A549 (cell line): ENCODE data around the gene EVX1. TPM values are rescaled to one million over a fixed set of nuclear protein-coding genes. Genes with fewer than 3 reads are reported as not detected.
A peak's percentile ranks its signal among the peaks of the same experiment; 100 is the strongest.

ENCODE experiments used
- ATAC-seq, 2 experiments: fragments of 200-7000 bp in 1 of 2; fragments of >200 bp in 1 of 2; cut with Nextera tagmentation in 1 of 2; cut with Tn5 transposase in 1 of 2; 3 replicates each; pipeline versions ENCODE4 v1.8.0 to v1.9.1; 2018 to 2020; ENCODE audit warnings: mild to moderate bottlenecking in 1 of 2, moderate library complexity in 1 of 2
- CTCF ChIA-PET: fragments of 300-600 bp; sonication (Branson Sonifier 250); formaldehyde crosslinking; extraction: SDS; loops from one replicate; lab custom pipeline; 2021; ENCODE audit warnings: antibody characterized with exemption, inconsistent platforms; lab: Yijun Ruan, JAX
- POLR2A ChIA-PET: fragments of 350-600 bp; formaldehyde crosslinking; extraction: SDS; loops from one replicate; lab custom pipeline; 2021; ENCODE audit warnings: antibody characterized with exemption, inconsistent platforms; lab: Yijun Ruan, JAX
- DNase-seq, 2 experiments: peaks; one replicate each; pipeline versions ENCODE4 v3.0.0 to v3.0.0-alpha.2; 2011 to 2016; ENCODE audit warnings: low read depth in 1 of 2, low spot score in 1 of 2
- FAIRE-seq: peaks from 2 replicates; lab custom pipeline; 2011; peaks lifted over from hg19 to GRCh38; lab: Jason Lieb, UNC
- H3K27ac ChIP-seq, 2 experiments: fragments of >200 bp; sonication (Bioruptor Twin); formaldehyde crosslinking; 3 replicates each; pipeline ENCODE4 v1.5.1; 2016 to 2017
- H3K4me1 ChIP-seq: fragments of >200 bp; sonication (Bioruptor Twin); formaldehyde crosslinking; 3 replicates; pipeline ENCODE4 v1.6.1; 2016
- H3K4me2 ChIP-seq: fragments of >200 bp; sonication (Bioruptor Twin); formaldehyde crosslinking; 3 replicates; pipeline ENCODE4 v1.6.1; 2016
- H3K4me3 ChIP-seq: fragments of >200 bp; sonication (Bioruptor Twin); formaldehyde crosslinking; 3 replicates; pipeline ENCODE4 v1.5.1; 2016
- H3K9me3 ChIP-seq: fragments of >200 bp; sonication (Bioruptor Twin); formaldehyde crosslinking; 3 replicates; pipeline ENCODE4 v1.6.1; 2016
- BCL3 ChIP-seq: fragments of >200 bp; sonication (Bioruptor Twin); formaldehyde crosslinking; IDR thresholded peaks from 3 replicates; pipeline ENCODE4 v1.6.1; 2016
- BHLHE40 ChIP-seq: IDR thresholded peaks from 2 replicates; pipeline ENCODE4 v1.6.1; 2012; ENCODE audit warnings: low read depth, low read length, inconsistent platforms
- CBX8 ChIP-seq: fragments of 200-600 bp; sonication (generic); IDR thresholded peaks from 2 replicates; pipeline ENCODE4 v1.6.1; 2016
- CHD2 ChIP-seq: fragments of 150-350 bp; IDR thresholded peaks from 2 replicates; pipeline ENCODE4 v1.6.1; 2014; ENCODE audit warnings: low read length; ENCODE audit not compliant: partially characterized antibody
- CHD4 ChIP-seq: fragments of 200-600 bp; sonication (generic); IDR thresholded peaks from 2 replicates; pipeline ENCODE4 v1.6.1; 2016; ENCODE audit warnings: antibody characterized with exemption, mild to moderate bottlenecking, borderline replicate concordance
- CTCF ChIP-seq: fragments of >200 bp; sonication (Bioruptor Twin); formaldehyde crosslinking; IDR thresholded peaks from 3 replicates; pipeline ENCODE4 v1.5.1; 2016
- FOXS1 ChIP-seq: fragments of 250-450 bp; sonication (Bioruptor Pico); IDR thresholded peaks from 2 replicates; pipeline ENCODE4 v1.5.0; 2020; ENCODE audit warnings: mild to moderate bottlenecking, moderate library complexity
- HES2 ChIP-seq: fragments of >200 bp; sonication (Bioruptor Twin); formaldehyde crosslinking; IDR thresholded peaks from 2 replicates; pipeline ENCODE4 v1.6.1; 2016
- JUN ChIP-seq, 2 experiments: fragments of >200 bp; sonication (Bioruptor Twin); formaldehyde crosslinking; IDR thresholded peaks; 2 replicates in 1 of 2; 3 replicates in 1 of 2; pipeline ENCODE4 v1.6.1; 2016 to 2017
- MAFK ChIP-seq: fragments of 450-650 bp; IDR thresholded peaks from 2 replicates; pipeline ENCODE4 v1.6.1; 2014; ENCODE audit not compliant: partially characterized antibody
- MYC ChIP-seq: IDR thresholded peaks from 2 replicates; pipeline ENCODE4 v1.6.1; 2012; ENCODE audit warnings: mild to moderate bottlenecking, inconsistent platforms, low read length, improper control_type of control experiment, borderline replicate concordance
- NFE2L2 ChIP-seq: fragments of 150-350 bp; conservative IDR thresholded peaks from 2 replicates; pipeline ENCODE4 v1.6.1; 2014; ENCODE audit warnings: low read length
- NPAS2 ChIP-seq: fragments of 250-450 bp; sonication (Bioruptor Pico); IDR thresholded peaks from 2 replicates; pipeline ENCODE4 v1.8.0; 2022; ENCODE audit warnings: mild to moderate bottlenecking, moderate library complexity, borderline replicate concordance
- PBX3 ChIP-seq: IDR thresholded peaks from 2 replicates; pipeline ENCODE4 v1.6.1; 2012
- PHF8 ChIP-seq: fragments of 200-600 bp; sonication (generic); IDR thresholded peaks from 2 replicates; pipeline ENCODE4 v1.6.1; 2016; ENCODE audit warnings: low read depth, mild to moderate bottlenecking, antibody characterized with exemption, moderate library complexity, borderline replicate concordance
- POLR2AphosphoS2 ChIP-seq: conservative IDR thresholded peaks from 2 replicates; pipeline ENCODE4 v1.6.1; 2012; ENCODE audit warnings: low read length, improper control_type of control experiment, inconsistent platforms
- RAD21 ChIP-seq, 2 experiments: fragments of >200 bp in 1 of 2; sonication (Bioruptor Twin) in 1 of 2; formaldehyde crosslinking in 1 of 2; IDR thresholded peaks in 1 of 2; conservative IDR thresholded peaks in 1 of 2; 2 replicates in 1 of 2; 3 replicates in 1 of 2; pipeline ENCODE4 v1.6.1; 2012 to 2018; ENCODE audit warnings: inconsistent platforms in 1 of 2
- RARB ChIP-seq: fragments of 250-450 bp; sonication (Bioruptor Pico); IDR thresholded peaks from 2 replicates; pipeline ENCODE4 v1.8.0; 2021; ENCODE audit warnings: mild to moderate bottlenecking, moderate library complexity
- REST ChIP-seq: fragments of 200-600 bp; sonication (generic); IDR thresholded peaks from 2 replicates; pipeline ENCODE4 v1.6.1; 2016; ENCODE audit warnings: antibody characterized with exemption, mild to moderate bottlenecking, moderate library complexity
- RFX5 ChIP-seq: fragments of 450-650 bp; IDR thresholded peaks from 2 replicates; pipeline ENCODE4 v1.7.1; 2014; ENCODE audit warnings: antibody characterized with exemption, mild to moderate bottlenecking, moderate library complexity
- SREBF2 ChIP-seq: fragments of 450-650 bp; IDR thresholded peaks from 2 replicates; pipeline ENCODE4 v1.6.1; 2014; ENCODE audit warnings: mild to moderate bottlenecking, moderate library complexity
- TFCP2L1 ChIP-seq: fragments of 250-450 bp; sonication (Bioruptor Pico); IDR thresholded peaks from 2 replicates; pipeline ENCODE4 v1.5.0; 2021; ENCODE audit warnings: mild to moderate bottlenecking
- TP53 ChIP-seq: fragments of 250-450 bp; sonication (Bioruptor Pico); IDR thresholded peaks from 2 replicates; pipeline ENCODE4 v1.5.0; 2021; ENCODE audit warnings: mild to moderate bottlenecking, moderate library complexity
- USF2 ChIP-seq: fragments of 450-650 bp; IDR thresholded peaks from 2 replicates; pipeline ENCODE4 v1.6.1; 2014; ENCODE audit warnings: antibody characterized with exemption
- ZC3H11A ChIP-seq: fragments of 450-650 bp; IDR thresholded peaks from 2 replicates; pipeline ENCODE4 v1.6.1; 2014; ENCODE audit warnings: antibody characterized with exemption, mild to moderate bottlenecking
- ZNF302 ChIP-seq: fragments of 250-450 bp; sonication (Bioruptor Pico); IDR thresholded peaks from 2 replicates; pipeline ENCODE4 v1.9.0; 2021; ENCODE audit warnings: inconsistent platforms, mild to moderate bottlenecking, moderate library complexity
- ZSCAN20 ChIP-seq: fragments of 250-450 bp; sonication (Bioruptor Pico); IDR thresholded peaks from 2 replicates; pipeline ENCODE4 v1.8.0; 2022; ENCODE audit warnings: mild to moderate bottlenecking, moderate library complexity
- WGBS: methylation state at CpG from one replicate; pipeline ENCODE4 v1.1.6; 2017; ENCODE audit errors: missing lambda C conversion rate; 5-methylcytosine and 5-hydroxymethylcytosine counted together
- polyA plus RNA-seq, 4 experiments: library from polyadenylated mRNA; depleted of rRNA in 3 of 4; stranded (reverse); fragments of >200 nt; fragmentation: RNase III in 1 of 4; extraction: RNeasy Plus Mini Kit Qiagen cat#74134 plus additional on column Dnase treatment in 1 of 4; gene quantifications; 2 replicates in 3 of 4; 3 replicates in 1 of 4; pipeline ENCODE4 v1.2.3, GENCODE V29; 2011 to 2017

Gene EVX1
- polyA plus RNA-seq, 2 of the 4 experiments (the other 2 are of a cell fraction): 0.05 to 0.08 TPM

- Histone ChIP-seq H3K4me3 (no peak overlapping the region), H3K4me1 (no peaks in the 10 kb centered on the region), H3K4me2 (no peak overlapping the region), H3K9me3 (no peaks in the 10 kb centered on the region), H3K27ac (no peak overlapping the region)
- ChIA-PET CTCF (interaction anchor here (0.8 to 1.1 kb wide), 3 partner anchors 33 to 791 kb away, joined by 3 to 5 read pairs (median 3); no protein-coding TSS in a partner anchor), POLR2A (no interaction called here)
- no peak for ATAC-seq
- no peak for FAIRE-seq
- no peak for DNase-seq
- 78% methylated on average over 4 of the region's 4 CpGs for WGBS
- TF ChIP-seq TP53 (no peak), ZC3H11A (no peak), RAD21 (conservative IDR thresholded peaks at IDR 0.05 in 1 of 2, IDR thresholded peaks at IDR 0.05 in 1 of 2) (no peak), CBX8 (no peak), ZSCAN20 (CRISPR knock-in tag) (no peak)
- TF ChIP-seq, all 56 proteins: peak for 0
Measured at GRCh38 chr7:27229448-27229847, 13.2 kb upstream of the EVX1 start.

- Histone ChIP-seq H3K9me3 (no peaks in the 10 kb centered on the region), H3K4me2 (peak overlapping the region; percentile 90), H3K4me3 (peak overlapping the region; percentile 57), H3K4me1 (peaks cover 8% of the 10 kb centered on the region; the same call in 2 of the 3 replicates), H3K27ac (peak overlapping the region; percentile 81 to 91)
- peak; percentile 70 to 73 for DNase-seq
- FAIRE-seq: no peak
- WGBS: 21% methylated on average over 56 of the region's 66 CpGs
- peak; percentile 89 to 92 for ATAC-seq
- ChIA-PET POLR2A (interaction anchor here (0.7 to 1.2 kb wide), 3 partner anchors 137 to 406 kb away, joined by 3 to 6 read pairs (median 4); no protein-coding TSS in a partner anchor), CTCF (interaction anchor here (0.6 to 3.4 kb wide), 52 partner anchors 10 to 858 kb away, joined by 3 to 24 read pairs (median 4); partner anchors contain the start of gene HOXA13)
- TF ChIP-seq NFE2L2 (no peak), CHD2 (no peak), BHLHE40 (no peak), MAFK (no peak), PBX3 (no peak), BCL3 (no peak), TFCP2L1 (CRISPR knock-in tag) (no peak), NPAS2 (CRISPR knock-in tag) (no peak), RFX5 (no peak), USF2 (no peak), SREBF2 (no peak), ZNF302 (CRISPR knock-in tag) (no peak), TP53 (no peak), PHF8 (peak; percentile 40; the same call in 1 of the 2 replicates), CHD4 (no peak), HES2 (no peak), POLR2AphosphoS2 (no peak), JUN (IDR thresholded peaks at IDR 0.05) (peak in 1 of 2 experiments; percentile 56; a peak in 1 of 5 replicates), FOXS1 (CRISPR knock-in tag) (no peak), RARB (CRISPR knock-in tag) (no peak), REST (no peak), MYC (no peak), CTCF (peak; percentile 80)
Measured at GRCh38 chr7:27235387-27236311, 7.0 kb upstream of the EVX1 start.
